GM12878 (cell line): Measurements from ENCODE around the gene LRRC8D. TPM values are rescaled to one million over a fixed set of nuclear protein-coding genes. Genes with fewer than 3 reads are reported as not detected.

ENCODE experiments used
- BRCA1 ChIP-seq: IDR thresholded peaks from 2 replicates; pipeline ENCODE4 v1.6.1; 2011; ENCODE audit warnings: low read depth, low read length, improper control_type of control experiment
- CHD1 ChIP-seq: IDR thresholded peaks from 2 replicates; pipeline ENCODE4 v1.6.1; 2012; ENCODE audit warnings: low read depth, low read length, improper control_type of control experiment
- EED ChIP-seq: sonication (generic); IDR thresholded peaks from 2 replicates; pipeline ENCODE4 v1.6.1; 2016; ENCODE audit warnings: antibody characterized with exemption, low read depth
- HDAC6 ChIP-seq: fragments of 200-600 bp; sonication (generic); IDR thresholded peaks from one replicate; pipeline ENCODE4 v1.8.0; 2017; ENCODE audit warnings: antibody characterized with exemption; ENCODE audit not compliant: unreplicated experiment
- HSF1 ChIP-seq: fragments of 150-350 bp; IDR thresholded peaks from 2 replicates; pipeline ENCODE4 v1.6.1; 2014; ENCODE audit warnings: mild to moderate bottlenecking, low read depth, low read length
- KDM1A ChIP-seq: fragments of 200-600 bp; sonication (generic); IDR thresholded peaks from 2 replicates; pipeline ENCODE4 v1.6.1; 2016; ENCODE audit warnings: borderline replicate concordance
- LARP7 ChIP-seq: fragments of 450-650 bp; IDR thresholded peaks from 2 replicates; pipeline ENCODE4 v1.6.1; 2017; ENCODE audit warnings: mild to moderate bottlenecking
- MEF2B ChIP-seq: fragments of 450-650 bp; IDR thresholded peaks from 2 replicates; pipeline ENCODE4 v1.6.1; 2018; ENCODE audit warnings: mild to moderate bottlenecking, moderate library complexity; ENCODE audit not compliant: partially characterized antibody, poor library complexity, severe bottlenecking
- NKRF ChIP-seq: fragments of 450-650 bp; conservative IDR thresholded peaks from 2 replicates; pipeline ENCODE4 v1.6.1; 2017; ENCODE audit warnings: mild to moderate bottlenecking, moderate library complexity
- NR2C1 ChIP-seq: fragments of 450-650 bp; IDR thresholded peaks from 2 replicates; pipeline ENCODE4 v1.6.1; 2017; ENCODE audit warnings: antibody characterized with exemption, mild to moderate bottlenecking, moderate library complexity
- NRF1 ChIP-seq: conservative IDR thresholded peaks from 2 replicates; pipeline ENCODE4 v1.6.1; 2011; ENCODE audit warnings: mild to moderate bottlenecking, low read depth, low read length, improper control_type of control experiment
- POLR2AphosphoS5 ChIP-seq: IDR thresholded peaks from 2 replicates; pipeline ENCODE4 v1.6.1; 2011; ENCODE audit warnings: mild to moderate bottlenecking, low read length, inconsistent platforms
- PRDM15 ChIP-seq: fragments of 450-650 bp; formaldehyde crosslinking; IDR thresholded peaks from 2 replicates; pipeline ENCODE4 v1.4.0; 2020; ENCODE audit warnings: mild to moderate bottlenecking, moderate library complexity
- RELA ChIP-seq: fragments of 450-650 bp; IDR thresholded peaks from 2 replicates; pipeline ENCODE4 v1.8.0; 2014; ENCODE audit warnings: borderline replicate concordance; ENCODE audit not compliant: partially characterized antibody
- RFX5 ChIP-seq: IDR thresholded peaks from 2 replicates; pipeline ENCODE4 v1.6.1; 2011; ENCODE audit warnings: low read depth, low read length, improper control_type of control experiment
- SIN3A ChIP-seq: IDR thresholded peaks from 2 replicates; pipeline ENCODE4 v1.6.1; 2012; ENCODE audit warnings: low read depth, low read length, improper control_type of control experiment
- SMAD1 ChIP-seq: fragments of 450-650 bp; IDR thresholded peaks from 2 replicates; pipeline ENCODE4 v1.6.1; 2018; ENCODE audit warnings: mild to moderate bottlenecking, low read depth; ENCODE audit not compliant: partially characterized antibody
- SMARCA5 ChIP-seq: fragments of 450-650 bp; IDR thresholded peaks from 2 replicates; pipeline ENCODE4 v1.6.1; 2017; ENCODE audit warnings: mild to moderate bottlenecking
- SP1 ChIP-seq: IDR thresholded peaks from one replicate; pipeline ENCODE4 v1.6.1; 2011; ENCODE audit warnings: low read depth, low read length
- STAT3 ChIP-seq: IDR thresholded peaks from 2 replicates; pipeline ENCODE4 v1.6.1; 2011; ENCODE audit warnings: low read depth, low read length, improper control_type of control experiment
- TAF1 ChIP-seq: IDR thresholded peaks from 2 replicates; pipeline ENCODE4 v1.6.1; 2011; ENCODE audit warnings: mild to moderate bottlenecking, low read depth, low read length, borderline replicate concordance
- TARDBP ChIP-seq: IDR thresholded peaks from 2 replicates; pipeline ENCODE4 v1.6.1; 2016; ENCODE audit warnings: borderline replicate concordance
- YBX1 ChIP-seq: fragments of 450-650 bp; IDR thresholded peaks from 2 replicates; pipeline ENCODE4 v1.6.1; 2016; ENCODE audit warnings: antibody characterized with exemption
- ZNF274 ChIP-seq: IDR thresholded peaks from one replicate; pipeline ENCODE4 v1.8.0; 2011; ENCODE audit not compliant: insufficient read length, insufficient read depth
- ZZZ3 ChIP-seq: IDR thresholded peaks from 2 replicates; pipeline ENCODE4 v1.6.1; 2011; ENCODE audit warnings: low read depth; ENCODE audit not compliant: control insufficient read depth, insufficient read length
- polyA plus RNA-seq, 11 experiments: library from polyadenylated mRNA; depleted of rRNA in 4 of 11; unstranded in 6 of 11; stranded (reverse) in 5 of 11; fragments of >200 nt; fragmentation: Nextera tagmentation in 4 of 11; fragmentation: Illumina TruSeq in 1 of 11; extraction: Ambion mirVana in 4 of 11; extraction: Trizol in 1 of 11; gene quantifications; 1 replicate in 1 of 11; 2 replicates in 10 of 11; pipeline versions ENCODE4 v1.2.1 to v1.2.3, GENCODE V29; 2011 to 2016; ENCODE audit warnings: inconsistent platforms in 2 of 11, missing spikeins in 2 of 11, low read depth in 1 of 11
- total RNA-seq, 4 experiments: library from RNA; depleted of rRNA in 3 of 4; stranded (reverse); fragments of >200 nt in 3 of 4; fragmentation: Illumina TruSeq in 1 of 4; extraction: Trizol in 1 of 4; gene quantifications; 2 replicates each; pipeline versions ENCODE4 v1.2.1 to v1.2.3, GENCODE V29; 2013 to 2021

The LRRC8D gene
- total and polyA plus RNA-seq, 10 of the 15 experiments (the other 5 are each of a cell fraction or from before 2014, with no cell fraction given), result 5.6 to 44.1 (median 26.8) TPM

- no peak for TF ChIP-seq CHD1
- no peak for TF ChIP-seq NR2C1
- no peak for TF ChIP-seq TARDBP
- no peak for TF ChIP-seq KDM1A
- no peak for TF ChIP-seq SMAD1
- TF ChIP-seq HDAC6, result no peak
- TF ChIP-seq EED, result peak; percentile 30; the same call in 1 of the 2 replicates
- no peak for TF ChIP-seq SP1
- TF ChIP-seq RFX5, result no peak
- TF ChIP-seq ZNF274, result no peak
- TF ChIP-seq YBX1, result no peak
- TF ChIP-seq SIN3A, result no peak
- TF ChIP-seq HSF1, result no peak
- no peak for TF ChIP-seq STAT3
- TF ChIP-seq RELA, result no peak
- TF ChIP-seq ZZZ3, result no peak
- no peak for TF ChIP-seq MEF2B
- no peak for TF ChIP-seq PRDM15 (CRISPR knock-in tag)
- TF ChIP-seq BRCA1, result no peak
- TF ChIP-seq NRF1, result no peak
- peak; percentile 87; the same call in 1 of the 2 replicates for TF ChIP-seq SMARCA5
- TF ChIP-seq TAF1, result no peak
- no peak for TF ChIP-seq NKRF
- TF ChIP-seq LARP7, result no peak
- TF ChIP-seq POLR2AphosphoS5, result no peak
These were observed 16.1 kb upstream of the LRRC8D start (continued) for GRCh38 chr1:89804642-89805237.
